ENCODE data around the gene CYP1B1.

DNA sequence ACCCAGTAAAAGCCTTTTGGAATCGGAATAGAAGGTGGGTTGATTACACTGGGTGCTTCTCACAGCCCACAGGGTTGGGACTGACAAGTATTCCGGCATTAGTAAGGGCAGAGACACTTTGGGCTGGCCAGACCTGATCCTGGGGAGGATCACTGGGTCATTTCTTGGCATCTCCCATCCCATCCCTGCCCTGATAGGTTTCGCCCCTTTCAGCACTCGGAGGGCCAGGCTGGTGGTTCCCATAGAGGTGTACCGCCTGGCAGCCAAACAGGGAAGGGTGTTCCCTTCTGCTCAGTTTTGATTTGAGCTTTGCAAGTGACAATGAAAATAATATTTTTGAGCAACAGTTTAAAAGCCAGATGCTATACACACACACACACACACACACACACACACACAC, 37.3 kb downstream of the CYP1B1 start:
- TF ChIP-seq POLR2A (IDR thresholded peaks at IDR 0.05; ENCODE audit: low read length) (no peak), GATA1 (IDR thresholded peaks at IDR 0.05; ENCODE audit: low read depth, low read length) (no peak)
